ENCODE data around the gene PRMT3. TPM values are rescaled to one million over a fixed set of nuclear protein-coding genes. Genes with fewer than 3 reads are reported as not detected.
"Not testable (repeated sequence)": the region's sequence is repeated elsewhere in the genome, so short reads cannot be mapped to it uniquely, and the experiment has no call there.

PRMT3 gene
- total RNA-seq, 1 experiment from 2014 or later = 39.6 TPM

GRCh38 chr11:20360650-20361049 is 26.9 kb upstream of the PRMT3 start:
- Histone ChIP-seq H3K9me3 (ENCODE audit: low read length) (no peaks in the 10 kb centered on the region), H2AFZ (ENCODE audit: low read length) (peak overlapping the region; percentile 48), H3K27me3 (ENCODE audit: low read length) (no peaks in the 10 kb centered on the region), H3K79me2 (ENCODE audit: low read length) (peaks cover 23% of the 10 kb centered on the region), H3K4me1 (ENCODE audit: low read length) (peaks cover 28% of the 10 kb centered on the region), H3K27ac (ENCODE audit: low read length) (no peak overlapping the region), H3K4me2 (ENCODE audit: low read depth, low read length, poor library complexity, severe bottlenecking) (peak overlapping the region; percentile 10), H3K4me3 (ENCODE audit: low read length) (no peak overlapping the region), H3K36me3 (ENCODE audit: insufficient read depth, low read length) (no peaks in the 10 kb centered on the region), H3K9me2 (replicated peaks; ENCODE audit: insufficient read depth, low read length) (no peaks in the 10 kb centered on the region), H4K20me1 (ENCODE audit: insufficient read depth, low read depth, low read length) (no peaks in the 10 kb centered on the region), H3K9ac (ENCODE audit: low read length) (no peak overlapping the region)
- DNase-seq = no peak

- H3K4me1 ChIP-seq (ENCODE audit: low read length) = peaks cover 42% of the 10 kb centered on the region
Measured at GRCh38 chr11:20362481-20362880, 25.0 kb upstream of the PRMT3 start.

GRCh38 chr11:20363149-20363499 is 24.4 kb upstream of the PRMT3 start:
- H3K4me3 ChIP-seq (ENCODE audit: low read length) = peak overlapping the region; percentile 84
- H3K9ac ChIP-seq (ENCODE audit: low read length) = peak overlapping the region; percentile 92
- H3K27me3 ChIP-seq (ENCODE audit: low read length) = no peaks in the 10 kb centered on the region
- H3K27ac ChIP-seq (ENCODE audit: low read length) = no peak overlapping the region
- no peaks in the 10 kb centered on the region for H3K9me3 ChIP-seq (ENCODE audit: low read length)
- no peaks in the 10 kb centered on the region for H3K9me2 ChIP-seq (replicated peaks; ENCODE audit: insufficient read depth, low read length)
- H3K36me3 ChIP-seq (ENCODE audit: insufficient read depth, low read length) = peaks cover 12% of the 10 kb centered on the region
- H3K79me2 ChIP-seq (ENCODE audit: low read length) = peaks cover 41% of the 10 kb centered on the region
- peaks cover 45% of the 10 kb centered on the region for H3K4me1 ChIP-seq (ENCODE audit: low read length)
- peak overlapping the region; percentile 73 for H2AFZ ChIP-seq (ENCODE audit: low read length)
- H3K4me2 ChIP-seq (ENCODE audit: low read depth, low read length, poor library complexity, severe bottlenecking) = peak overlapping the region; percentile 93
- no peak for DNase-seq
- no peaks in the 10 kb centered on the region for H4K20me1 ChIP-seq (ENCODE audit: insufficient read depth, low read depth, low read length)

More at GRCh38 chr11:20362481-20362880, 25.0 kb upstream of the PRMT3 start:
- no peaks in the 10 kb centered on the region for H3K9me3 ChIP-seq (ENCODE audit: low read length)
- H3K4me3 ChIP-seq (ENCODE audit: low read length) = no peak overlapping the region
- no peak overlapping the region for H3K9ac ChIP-seq (ENCODE audit: low read length)
- H3K27ac ChIP-seq (ENCODE audit: low read length) = no peak overlapping the region
- no peak overlapping the region for H3K4me2 ChIP-seq (ENCODE audit: low read depth, low read length, poor library complexity, severe bottlenecking)
- peak overlapping the region; percentile 73 for H2AFZ ChIP-seq (ENCODE audit: low read length)
- peaks cover 9% of the 10 kb centered on the region for H3K36me3 ChIP-seq (ENCODE audit: insufficient read depth, low read length)
- H3K9me2 ChIP-seq (replicated peaks; ENCODE audit: insufficient read depth, low read length) = no peaks in the 10 kb centered on the region
- no peak for DNase-seq
- H3K27me3 ChIP-seq (ENCODE audit: low read length) = no peaks in the 10 kb centered on the region
- H4K20me1 ChIP-seq (ENCODE audit: insufficient read depth, low read depth, low read length) = no peaks in the 10 kb centered on the region
- peaks cover 37% of the 10 kb centered on the region for H3K79me2 ChIP-seq (ENCODE audit: low read length)

- DNase-seq = peak; percentile 92
- peak within 1 kb of the TSS; percentile 65 for H3K27ac ChIP-seq (ENCODE audit: low read length)
Measured at GRCh38 chr11:20363500-20364340, 23.8 kb upstream of the PRMT3 start, which contains the start of gene HTATIP2. Gene HTATIP2, plus strand, starts transcription at chr11:20363714. Its CDS starts 524 bp downstream, at chr11:20364238.

DNA sequence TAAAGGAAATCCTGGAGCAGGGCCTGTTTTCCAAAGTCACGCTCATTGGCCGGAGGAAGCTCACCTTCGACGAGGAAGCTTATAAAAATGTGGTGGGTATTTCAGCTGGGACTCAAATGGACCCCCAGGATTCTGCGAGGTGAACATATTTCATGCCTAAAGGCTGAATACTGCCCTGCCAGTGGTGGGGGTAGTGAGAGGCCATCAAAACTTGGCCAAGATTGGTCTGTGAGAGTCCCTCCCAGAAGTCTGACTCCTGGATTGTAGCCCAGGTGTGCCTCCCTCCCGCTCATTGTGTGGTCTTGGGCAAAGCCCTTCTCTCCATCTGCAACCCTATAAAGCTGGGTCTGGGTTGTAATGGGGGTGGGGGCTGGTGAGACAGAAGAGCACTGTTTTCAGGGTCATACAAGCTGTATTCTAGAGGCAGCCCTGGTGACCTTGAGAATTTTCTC is 23.1 kb upstream of the PRMT3 start:
- Histone ChIP-seq H3K27ac (ENCODE audit: low read length) (peak overlapping the region; percentile 65), H3K4me3 (ENCODE audit: low read length) (peak overlapping the region; percentile 84), H3K27me3 (ENCODE audit: low read length) (no peaks in the 10 kb centered on the region)

More at GRCh38 chr11:20363500-20364340, 23.8 kb upstream of the PRMT3 start, which contains the start of gene HTATIP2:
- peaks cover 18% of the 10 kb centered on the region for H3K36me3 ChIP-seq (ENCODE audit: insufficient read depth, low read length)
- no peaks in the 10 kb centered on the region for H3K27me3 ChIP-seq (ENCODE audit: low read length)
- H3K9me3 ChIP-seq (ENCODE audit: low read length) = no peaks in the 10 kb centered on the region
- H3K9me2 ChIP-seq (replicated peaks; ENCODE audit: insufficient read depth, low read length) = no peaks in the 10 kb centered on the region
- peak within 1 kb of the TSS; percentile 73 for H2AFZ ChIP-seq (ENCODE audit: low read length)
- peaks cover 47% of the 10 kb centered on the region for H3K79me2 ChIP-seq (ENCODE audit: low read length)
- no peaks in the 10 kb centered on the region for H4K20me1 ChIP-seq (ENCODE audit: insufficient read depth, low read depth, low read length)
- H3K4me3 ChIP-seq (ENCODE audit: low read length) = peak within 1 kb of the TSS; percentile 84
- peak within 1 kb of the TSS; percentile 93 for H3K4me2 ChIP-seq (ENCODE audit: low read depth, low read length, poor library complexity, severe bottlenecking)
- H3K9ac ChIP-seq (ENCODE audit: low read length) = peak within 1 kb of the TSS; percentile 92
- H3K4me1 ChIP-seq (ENCODE audit: low read length) = peaks cover 45% of the 10 kb centered on the region

DNA sequence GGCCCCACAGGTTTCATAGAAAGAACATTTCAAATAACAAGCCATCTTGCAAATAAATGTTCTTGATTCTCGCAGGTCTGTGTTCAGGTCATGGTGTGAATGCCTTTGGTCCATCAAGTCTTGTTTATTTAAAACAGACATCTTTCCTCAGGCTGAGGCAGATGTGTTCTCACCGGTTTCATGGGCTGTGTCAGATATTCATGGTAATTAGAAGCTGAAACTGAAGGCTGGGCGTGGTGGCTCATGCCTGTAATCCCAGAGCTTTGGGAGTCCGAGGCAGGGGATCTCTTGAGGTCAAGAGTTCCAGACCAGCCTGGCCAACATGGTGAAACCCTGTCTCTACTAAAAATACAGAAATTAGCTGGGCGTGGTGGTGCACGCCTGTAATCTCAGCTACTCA is 22.1 kb upstream of the PRMT3 start:
- H3K9me2 ChIP-seq (replicated peaks; ENCODE audit: insufficient read depth, low read length); H3K9me3 ChIP-seq (ENCODE audit: low read length); H3K9ac ChIP-seq (ENCODE audit: low read length); H2AFZ ChIP-seq (ENCODE audit: low read length); H3K27ac ChIP-seq (ENCODE audit: low read length); H3K27me3 ChIP-seq (ENCODE audit: low read length); DNase-seq; H4K20me1 ChIP-seq (ENCODE audit: insufficient read depth, low read depth, low read length): not testable (repeated sequence)
- H3K79me2 ChIP-seq (ENCODE audit: low read length) = peaks cover 64% of the 10 kb centered on the region
- peaks cover 32% of the 10 kb centered on the region for H3K36me3 ChIP-seq (ENCODE audit: insufficient read depth, low read length)
- 0 out of 2 replicates have a peak overlapping the region, but pooled peaks have one; percentile 9 for H3K4me3 ChIP-seq (ENCODE audit: low read length)
- H3K4me1 ChIP-seq (ENCODE audit: low read length) = peaks cover 45% of the 10 kb centered on the region
- peak overlapping the region; percentile 93 for H3K4me2 ChIP-seq (ENCODE audit: low read depth, low read length, poor library complexity, severe bottlenecking)

More for the DNA sequence above, 23.1 kb upstream of the PRMT3 start:
- H3K79me2 ChIP-seq (ENCODE audit: low read length) = peaks cover 53% of the 10 kb centered on the region
- no peak for DNase-seq
- no peaks in the 10 kb centered on the region for H3K9me3 ChIP-seq (ENCODE audit: low read length)
- peak overlapping the region; percentile 92 for H3K9ac ChIP-seq (ENCODE audit: low read length)
- no peak overlapping the region for H2AFZ ChIP-seq (ENCODE audit: low read length)
- H3K36me3 ChIP-seq (ENCODE audit: insufficient read depth, low read length) = peaks cover 23% of the 10 kb centered on the region
- peaks cover 45% of the 10 kb centered on the region for H3K4me1 ChIP-seq (ENCODE audit: low read length)
- peak overlapping the region; percentile 93 for H3K4me2 ChIP-seq (ENCODE audit: low read depth, low read length, poor library complexity, severe bottlenecking)
- no peaks in the 10 kb centered on the region for H4K20me1 ChIP-seq (ENCODE audit: insufficient read depth, low read depth, low read length)
- no peaks in the 10 kb centered on the region for H3K9me2 ChIP-seq (replicated peaks; ENCODE audit: insufficient read depth, low read length)

DNA sequence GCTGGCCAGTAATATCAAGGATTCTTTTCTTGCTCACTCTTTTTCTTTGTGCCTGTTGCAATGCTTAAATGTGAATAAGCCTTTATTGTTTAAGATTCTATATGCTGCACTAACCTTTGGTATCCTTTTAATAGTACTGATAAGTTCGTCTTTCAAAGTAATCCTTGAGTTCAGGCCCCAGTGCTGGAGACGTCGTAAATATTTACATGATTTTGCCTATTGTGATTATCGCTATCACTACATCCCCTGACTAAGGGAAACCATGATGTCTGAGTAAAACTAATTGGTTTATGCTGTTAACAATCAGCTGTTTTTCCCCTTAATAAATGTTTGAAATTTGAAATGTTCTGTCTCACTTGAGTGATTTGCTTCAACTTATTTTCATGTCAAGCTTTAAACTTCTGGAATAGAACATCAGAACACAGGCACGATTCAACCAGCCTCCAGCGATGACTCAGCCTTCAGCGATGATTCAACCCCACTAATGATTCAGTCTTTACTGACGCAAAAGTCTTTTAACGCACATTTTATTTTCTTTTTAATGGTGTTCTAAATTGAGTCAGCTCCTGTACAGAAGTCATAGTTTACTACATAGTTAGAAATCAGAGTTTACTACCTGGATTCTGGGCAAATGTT is 20.1 kb upstream of the PRMT3 start:
- Histone ChIP-seq H4K20me1 (ENCODE audit: insufficient read depth, low read depth, low read length) (no peaks in the 10 kb centered on the region), H3K9me2 (replicated peaks; ENCODE audit: insufficient read depth, low read length) (no peaks in the 10 kb centered on the region), H3K4me2 (ENCODE audit: low read depth, low read length, poor library complexity, severe bottlenecking) (peak overlapping the region; percentile 56), H3K4me3 (ENCODE audit: low read length) (peak overlapping the region; percentile 26), H3K27ac (ENCODE audit: low read length) (peak overlapping the region; percentile 15; the same call in 1 of the 2 replicates), H3K4me1 (ENCODE audit: low read length) (peaks cover 42% of the 10 kb centered on the region), H3K36me3 (ENCODE audit: insufficient read depth, low read length) (peaks cover 37% of the 10 kb centered on the region), H3K79me2 (ENCODE audit: low read length) (peaks cover 73% of the 10 kb centered on the region), H2AFZ (ENCODE audit: low read length) (no peak overlapping the region; the same call in 1 of the 2 replicates), H3K9me3 (ENCODE audit: low read length) (no peaks in the 10 kb centered on the region), H3K9ac (ENCODE audit: low read length) (peak overlapping the region; percentile 30; the same call in 1 of the 2 replicates), H3K27me3 (ENCODE audit: low read length) (no peaks in the 10 kb centered on the region)
- no peak for DNase-seq

- peaks cover 36% of the 10 kb centered on the region for H3K4me1 ChIP-seq (ENCODE audit: low read length)
- H3K27me3 ChIP-seq (ENCODE audit: low read length) = no peaks in the 10 kb centered on the region
- H3K4me2 ChIP-seq (ENCODE audit: low read depth, low read length, poor library complexity, severe bottlenecking) = no peak overlapping the region
- H4K20me1 ChIP-seq (ENCODE audit: insufficient read depth, low read depth, low read length) = no peaks in the 10 kb centered on the region
- H3K27ac ChIP-seq (ENCODE audit: low read length) = no peak overlapping the region
- no peak overlapping the region for H3K4me3 ChIP-seq (ENCODE audit: low read length)
- no peak overlapping the region for H3K9ac ChIP-seq (ENCODE audit: low read length)
- H3K9me3 ChIP-seq (ENCODE audit: low read length) = no peaks in the 10 kb centered on the region
- DNase-seq = no peak
- H3K79me2 ChIP-seq (ENCODE audit: low read length) = peaks cover 80% of the 10 kb centered on the region
- H3K9me2 ChIP-seq (replicated peaks; ENCODE audit: insufficient read depth, low read length) = no peaks in the 10 kb centered on the region
- no peak overlapping the region for H2AFZ ChIP-seq (ENCODE audit: low read length)
- peaks cover 37% of the 10 kb centered on the region for H3K36me3 ChIP-seq (ENCODE audit: insufficient read depth, low read length)
Measured at GRCh38 chr11:20368438-20368837, 19.1 kb upstream of the PRMT3 start.

All from Karpas-422 (cell line).